ENCODE measurements around the gene PTPRN2.
"Not testable (repeated sequence)": the region's sequence is repeated elsewhere in the genome, so short reads cannot be mapped to it uniquely, and the experiment has no call there.

PTPRN2 gene

DNA sequence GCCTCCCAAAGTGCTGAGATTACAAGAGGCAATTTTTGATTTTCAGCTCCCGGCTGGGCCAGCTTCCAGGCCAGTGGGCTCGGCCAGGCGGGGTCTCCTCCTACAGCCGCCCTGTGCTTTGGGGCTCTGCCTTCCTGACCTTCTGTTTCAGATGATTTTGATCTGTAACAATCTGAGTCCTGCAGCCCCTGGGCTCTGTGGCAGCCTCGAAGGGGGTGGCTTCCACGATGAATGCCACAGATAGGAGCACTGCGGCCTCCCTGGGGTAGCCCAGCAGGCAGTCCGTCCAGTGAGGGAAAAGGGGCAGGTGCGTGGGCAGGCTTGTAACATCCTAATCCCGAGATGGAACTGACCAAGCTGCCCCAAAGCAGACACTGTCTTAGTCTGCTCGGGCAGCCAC lies 1073.3 kb downstream of the PTPRN2 start:
- DNase-seq (ENCODE audit: low spot score), result no peak

DNA sequence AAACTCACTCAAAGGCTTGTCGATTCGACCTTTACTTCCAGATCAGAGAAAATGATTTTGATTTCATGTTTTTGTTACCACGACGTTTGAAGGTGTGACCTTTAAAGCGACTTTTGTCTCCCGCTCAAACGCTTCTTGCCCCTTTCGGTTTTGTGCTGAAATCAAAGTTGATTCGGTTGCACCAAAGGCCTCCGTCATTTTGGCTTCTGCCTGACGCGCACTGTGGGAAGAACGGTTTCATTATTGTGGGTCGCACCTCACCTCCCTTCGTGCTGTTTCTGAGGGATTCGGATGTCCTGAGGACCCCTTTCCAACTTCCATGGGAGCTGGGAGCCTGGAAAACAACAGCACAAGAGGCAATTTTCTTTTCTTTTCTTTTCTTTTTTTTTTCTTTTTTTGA lies 1073.9 kb downstream of the PTPRN2 start:
- DNase-seq (ENCODE audit: low spot score), result no peak

DNA sequence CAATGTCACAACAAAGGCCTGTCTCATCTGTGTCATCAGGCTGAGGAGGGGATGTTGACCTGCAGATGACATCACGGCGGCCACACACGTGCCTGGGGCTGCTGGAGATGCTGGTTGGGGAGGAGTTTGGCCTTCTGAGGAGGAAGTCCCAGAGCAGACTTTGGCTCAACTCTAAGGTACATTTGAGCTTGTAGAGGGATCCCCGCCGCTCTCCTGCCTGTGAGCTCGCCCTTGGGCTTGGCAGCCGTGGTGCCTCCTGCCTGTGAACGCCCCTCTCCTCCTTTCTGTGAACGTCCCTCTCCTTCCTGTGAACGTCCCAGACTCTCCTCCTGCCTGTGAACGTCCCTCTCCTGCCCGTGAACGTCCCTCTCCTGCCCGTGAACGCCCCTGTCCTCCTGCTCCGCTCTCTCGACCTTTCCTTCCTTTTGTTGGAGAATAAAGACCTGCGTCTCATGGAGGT lies 1074.4 kb downstream of the PTPRN2 start:
- DNase-seq (ENCODE audit: low spot score), result no peak

DNA sequence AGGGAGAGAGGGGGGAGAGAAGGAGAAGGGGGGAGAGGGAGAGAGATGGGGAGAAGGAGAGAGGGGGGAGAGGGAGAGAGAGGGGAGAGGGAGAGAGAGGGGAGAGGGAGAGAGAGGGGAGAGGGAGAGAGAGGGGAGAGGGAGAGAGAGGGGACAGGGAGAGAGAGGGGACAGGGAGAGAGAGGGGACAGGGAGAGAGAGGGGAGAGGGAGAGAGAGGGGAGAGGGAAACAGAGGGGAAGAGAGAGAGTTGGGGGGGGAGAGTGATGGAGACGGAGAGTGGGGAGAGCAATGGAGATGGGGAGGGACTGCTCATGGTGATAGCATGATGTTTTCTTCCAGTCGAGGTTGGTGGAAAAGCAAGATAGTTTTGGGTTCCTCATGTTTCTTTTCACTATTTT lies 1078.4 kb downstream of the PTPRN2 start:
- no peak for DNase-seq (ENCODE audit: low spot score)

DNA sequence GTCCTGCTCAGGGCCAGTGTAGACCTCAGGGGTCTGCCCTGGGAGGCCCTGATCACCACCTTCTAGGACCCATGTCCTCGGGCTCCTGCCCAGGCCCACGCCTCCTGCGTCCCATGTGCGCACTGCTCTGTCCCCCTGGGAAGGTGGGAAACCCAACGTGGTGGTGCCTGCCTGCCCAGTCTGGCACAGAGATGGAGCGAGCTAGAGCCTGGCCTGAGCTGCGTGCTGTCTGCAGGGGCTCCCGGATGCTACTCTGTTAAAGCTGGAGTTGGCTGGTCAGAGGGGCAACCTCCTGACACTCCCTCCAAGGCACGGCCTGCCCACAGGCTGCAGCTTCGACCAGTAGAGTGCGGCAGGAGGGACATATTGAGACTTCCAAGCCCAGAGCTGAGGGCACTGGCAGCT lies 1079.1 kb downstream of the PTPRN2 start:
- DNase-seq (ENCODE audit: low spot score), result no peak

DNA sequence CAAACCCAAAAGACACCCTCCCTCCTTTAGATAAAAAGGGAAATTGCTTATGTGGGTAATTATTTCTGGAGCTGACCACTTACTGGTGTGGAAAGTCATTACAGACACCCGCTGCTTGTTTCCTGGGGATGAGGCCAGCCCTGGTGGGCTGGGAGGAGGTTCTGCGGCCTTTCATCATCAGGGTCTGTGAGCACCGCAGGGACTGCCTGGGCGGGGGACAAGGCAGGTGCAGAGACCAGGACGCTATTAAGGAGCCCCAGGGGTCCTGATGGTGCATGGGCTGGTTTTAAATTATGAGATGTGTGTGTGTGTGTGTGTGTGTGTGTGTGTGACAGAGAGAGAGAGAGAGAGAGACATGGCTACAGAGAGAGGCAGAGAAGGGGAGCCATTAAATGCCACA lies 1079.6 kb downstream of the PTPRN2 start:
- DNase-seq (ENCODE audit: low spot score), result no peak

DNA sequence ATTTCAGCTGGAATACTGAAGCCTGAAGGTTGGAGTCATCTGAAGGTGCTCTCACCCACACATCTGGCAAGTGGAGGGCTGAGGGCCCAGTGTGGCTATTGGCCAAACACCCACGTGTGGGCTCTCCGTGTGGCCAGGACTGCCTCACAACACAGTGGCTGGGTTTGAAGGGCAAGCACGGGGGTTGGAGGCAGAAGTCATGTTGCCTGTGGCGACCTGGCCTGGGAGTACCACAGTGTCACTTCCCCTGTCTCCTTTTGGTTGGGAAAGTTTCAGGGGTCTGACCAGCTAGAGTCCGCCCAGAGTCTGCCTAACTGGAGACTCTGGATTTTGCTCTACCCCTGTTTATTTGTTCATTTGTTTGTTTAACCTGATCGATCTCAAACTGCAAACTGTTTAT lies 1081.4 kb downstream of the PTPRN2 start:
- DNase-seq (ENCODE audit: low spot score), result no peak

DNA sequence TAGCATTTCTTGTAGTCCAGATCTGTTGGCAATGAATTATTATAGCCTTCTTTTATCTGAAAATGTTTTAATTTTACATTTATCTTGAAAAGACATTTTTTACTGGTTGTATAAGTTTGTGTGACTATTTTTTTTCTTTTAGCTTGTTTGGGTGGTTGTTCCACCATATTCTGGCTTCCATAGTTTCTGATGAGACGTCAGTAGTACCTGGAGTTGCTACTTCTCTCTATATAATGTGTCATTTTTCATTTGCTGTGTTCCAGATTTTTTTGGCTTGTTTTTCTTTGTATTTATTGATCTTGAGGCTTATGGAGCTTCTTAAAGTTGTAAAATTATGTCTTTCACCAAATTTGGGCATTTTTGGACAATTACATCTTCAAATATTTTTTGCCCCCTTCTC lies 1082.0 kb downstream of the PTPRN2 start:
- no peak for DNase-seq (ENCODE audit: low spot score)

DNA sequence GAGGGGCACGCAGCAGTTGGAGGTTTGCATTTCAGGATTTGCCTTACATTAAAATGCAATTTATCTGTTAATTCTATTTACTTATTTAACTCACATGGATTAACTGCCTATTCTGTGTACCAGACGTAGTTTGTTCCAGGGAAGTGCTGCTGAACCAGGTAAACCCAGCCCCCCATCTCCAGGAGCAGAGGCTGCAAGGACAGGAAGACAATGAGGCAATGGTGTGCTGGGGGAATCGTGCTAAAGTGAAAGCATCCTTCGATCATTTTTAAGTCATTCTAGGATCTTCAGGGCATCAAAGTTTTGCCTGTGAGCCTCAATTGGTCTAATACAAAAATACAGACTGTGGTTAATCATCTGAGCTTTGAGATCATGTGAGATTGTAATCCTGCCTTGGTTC lies 1084.4 kb downstream of the PTPRN2 start:
- DNase-seq (ENCODE audit: low spot score), result no peak

DNA sequence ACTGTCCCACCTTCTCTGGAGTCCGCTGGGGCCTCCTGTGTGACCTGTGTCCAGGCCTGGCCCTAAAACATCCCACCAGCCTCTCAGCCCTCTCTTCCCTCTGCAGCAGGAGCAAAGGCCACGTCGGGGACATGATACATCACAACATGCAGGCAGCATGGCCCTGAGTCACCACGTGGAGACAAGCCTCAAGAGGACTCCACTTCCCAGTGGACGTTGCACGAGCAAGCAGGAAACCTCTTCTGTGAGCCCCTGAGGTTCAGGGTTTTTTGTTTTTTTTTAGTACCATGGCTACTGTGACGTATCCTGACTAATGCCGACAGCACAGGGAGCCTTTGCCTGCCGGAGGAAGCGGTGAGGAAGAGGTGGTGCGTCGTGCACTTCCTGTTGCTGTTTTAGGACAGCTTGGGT lies 1084.9 kb downstream of the PTPRN2 start:
- no peak for DNase-seq (ENCODE audit: low spot score)

DNA sequence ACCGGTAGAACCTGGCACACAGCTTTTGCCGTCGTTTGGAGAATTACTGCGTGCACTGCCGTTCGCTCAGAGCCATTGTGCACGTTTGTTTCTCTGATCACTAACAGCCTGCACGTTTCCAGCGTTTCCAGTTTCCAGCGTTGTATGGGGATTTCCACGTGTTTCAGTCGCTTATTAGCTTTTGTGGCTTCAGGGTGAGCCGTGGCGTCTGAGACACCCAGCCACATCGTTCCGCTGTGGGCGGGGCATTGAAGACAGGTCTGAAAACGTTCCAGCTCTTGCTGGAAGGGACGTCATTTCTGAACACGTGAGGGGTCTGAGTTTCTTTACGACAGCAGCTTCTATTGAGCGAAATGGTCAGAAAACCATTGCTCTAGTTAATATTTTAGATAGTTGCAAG lies 1086.0 kb downstream of the PTPRN2 start:
- no peak for DNase-seq (ENCODE audit: low spot score)

DNA sequence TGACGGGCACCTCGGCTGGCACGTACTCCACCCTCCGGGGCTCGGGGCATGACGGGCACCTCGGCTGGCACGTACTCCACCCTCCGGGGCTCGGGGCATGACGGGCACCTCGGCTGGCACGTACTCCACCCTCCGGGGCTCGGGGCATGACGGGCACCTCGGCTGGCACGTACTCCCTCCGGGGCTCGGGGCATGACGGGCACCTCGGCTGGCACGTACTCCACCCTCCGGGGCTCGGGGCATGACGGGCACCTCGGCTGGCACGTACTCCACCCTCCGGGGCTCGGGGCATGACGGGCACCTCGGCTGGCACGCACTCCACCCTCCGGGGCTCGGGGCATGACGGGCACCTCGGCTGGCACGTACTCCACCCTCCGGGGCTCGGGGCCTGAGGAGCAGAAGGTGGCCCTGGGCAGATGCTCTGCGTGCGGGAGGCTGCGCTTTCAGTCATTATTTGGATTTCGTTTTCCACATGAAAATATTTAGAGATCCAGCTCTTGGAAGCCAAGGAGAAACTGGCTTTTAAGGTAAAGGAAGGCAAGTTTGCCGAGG lies 1086.6 kb downstream of the PTPRN2 start:
- not testable (repeated sequence) for DNase-seq (ENCODE audit: low spot score)

DNA sequence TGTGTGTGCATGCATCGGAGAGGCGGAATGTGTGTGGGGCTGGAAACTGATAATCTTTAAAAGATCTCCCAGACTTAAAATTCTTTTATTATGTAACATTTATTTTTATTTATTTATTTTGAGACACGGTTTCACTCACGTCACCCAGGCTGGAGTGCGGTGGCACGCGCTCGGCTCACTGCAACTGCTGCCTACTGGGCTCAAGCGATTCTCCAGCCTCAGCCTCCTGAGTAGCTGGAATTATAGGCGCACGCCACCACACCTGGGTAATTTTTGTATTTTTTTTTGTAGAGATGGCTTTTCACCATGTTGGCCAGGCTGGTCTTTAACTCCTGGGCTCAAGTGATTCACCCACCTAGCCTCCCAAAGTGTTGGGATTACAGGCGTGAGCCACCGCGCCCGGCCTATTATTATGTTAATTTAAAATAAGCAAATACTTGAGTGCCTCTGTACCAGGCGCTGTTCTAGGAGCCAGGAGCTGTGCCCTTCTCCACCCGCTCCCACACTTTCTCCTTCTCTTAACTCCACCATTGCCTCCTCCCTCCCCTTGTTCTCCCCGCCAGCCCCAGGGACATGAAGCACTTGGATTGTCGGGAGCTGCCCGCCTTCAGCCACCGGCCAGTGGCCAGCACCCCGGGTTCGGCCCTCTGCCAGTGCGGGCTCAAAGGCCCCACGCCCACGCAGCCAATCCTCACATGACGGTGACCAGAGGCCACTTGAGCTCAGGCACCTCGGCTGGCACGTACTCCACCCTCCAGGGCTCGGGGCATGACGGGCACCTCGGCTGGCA lies 1087.3 kb downstream of the PTPRN2 start:
- DNase-seq (ENCODE audit: low spot score), result no peak

DNA sequence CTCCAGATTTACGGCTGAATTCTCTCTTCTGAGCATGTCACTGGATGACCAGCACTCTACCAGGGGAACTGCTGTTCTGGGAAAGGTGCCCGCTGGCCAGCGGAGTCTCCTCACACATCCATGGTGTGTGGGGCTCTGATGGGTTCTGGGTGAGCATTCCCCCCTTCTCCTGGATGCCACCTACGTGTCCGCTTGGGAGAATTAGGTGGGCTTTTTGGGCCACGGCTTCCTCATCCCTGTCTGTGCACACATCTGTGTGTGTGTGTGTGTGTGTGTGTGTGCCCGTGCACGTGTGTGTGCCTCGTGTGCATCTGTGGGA lies 1087.8 kb downstream of the PTPRN2 start:
- DNase-seq (ENCODE audit: low spot score), result no peak

DNA sequence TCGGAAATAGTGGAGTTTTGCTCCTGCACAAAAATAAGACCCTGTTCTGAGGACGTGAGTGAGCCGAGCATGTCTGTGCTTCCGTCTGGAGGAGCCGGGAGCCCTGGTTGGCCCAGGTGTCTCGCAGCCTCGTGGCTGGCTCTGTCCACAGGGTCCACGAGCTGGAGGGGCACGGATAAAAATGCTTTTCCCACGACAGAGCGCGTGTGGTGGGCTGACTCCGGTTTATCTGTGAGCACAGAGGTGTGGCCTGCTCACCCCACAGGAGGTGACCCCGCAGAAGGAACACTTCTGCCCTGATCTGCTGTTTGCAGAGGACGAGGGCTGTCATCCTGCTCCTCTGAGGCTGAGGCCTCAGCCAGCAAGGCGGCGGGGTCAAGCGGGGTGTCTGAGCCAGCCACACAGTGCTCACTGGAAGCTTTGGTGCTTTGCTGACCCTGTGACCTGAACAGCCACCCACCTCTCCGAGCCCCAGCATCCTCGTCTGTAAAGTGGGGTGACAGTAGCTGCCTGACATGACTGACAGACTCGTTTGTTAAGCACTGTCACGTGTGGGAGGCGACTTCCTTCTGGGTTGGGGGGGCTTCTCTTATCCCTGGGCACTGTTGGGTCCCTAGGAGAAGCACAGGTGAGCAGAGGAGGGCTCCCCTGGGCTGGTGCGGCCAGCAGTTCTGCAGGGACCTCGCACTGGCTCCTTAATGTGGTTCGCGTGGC lies 1088.3 kb downstream of the PTPRN2 start:
- DNase-seq (ENCODE audit: low spot score), result no peak

DNA sequence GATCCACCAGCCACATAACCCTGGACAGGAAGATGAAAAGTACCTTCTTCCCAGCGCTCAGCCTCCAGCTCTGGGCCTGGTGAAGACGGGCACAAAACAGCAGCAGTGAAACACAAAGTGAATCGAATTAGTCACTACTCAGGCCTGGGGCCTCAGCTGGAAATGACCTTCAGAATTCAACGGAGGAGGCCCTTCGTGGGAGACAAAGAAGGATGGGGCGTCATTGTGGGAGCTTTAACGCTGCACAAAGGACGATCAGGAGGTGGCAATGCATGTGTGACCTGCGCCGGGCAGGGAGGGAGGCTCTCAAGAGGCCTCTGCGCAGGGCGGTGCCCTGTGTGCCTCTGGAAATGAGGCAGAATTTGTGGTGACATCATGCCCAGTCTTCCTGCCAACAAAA lies 1089.0 kb downstream of the PTPRN2 start:
- DNase-seq (ENCODE audit: low spot score), result no peak

DNA sequence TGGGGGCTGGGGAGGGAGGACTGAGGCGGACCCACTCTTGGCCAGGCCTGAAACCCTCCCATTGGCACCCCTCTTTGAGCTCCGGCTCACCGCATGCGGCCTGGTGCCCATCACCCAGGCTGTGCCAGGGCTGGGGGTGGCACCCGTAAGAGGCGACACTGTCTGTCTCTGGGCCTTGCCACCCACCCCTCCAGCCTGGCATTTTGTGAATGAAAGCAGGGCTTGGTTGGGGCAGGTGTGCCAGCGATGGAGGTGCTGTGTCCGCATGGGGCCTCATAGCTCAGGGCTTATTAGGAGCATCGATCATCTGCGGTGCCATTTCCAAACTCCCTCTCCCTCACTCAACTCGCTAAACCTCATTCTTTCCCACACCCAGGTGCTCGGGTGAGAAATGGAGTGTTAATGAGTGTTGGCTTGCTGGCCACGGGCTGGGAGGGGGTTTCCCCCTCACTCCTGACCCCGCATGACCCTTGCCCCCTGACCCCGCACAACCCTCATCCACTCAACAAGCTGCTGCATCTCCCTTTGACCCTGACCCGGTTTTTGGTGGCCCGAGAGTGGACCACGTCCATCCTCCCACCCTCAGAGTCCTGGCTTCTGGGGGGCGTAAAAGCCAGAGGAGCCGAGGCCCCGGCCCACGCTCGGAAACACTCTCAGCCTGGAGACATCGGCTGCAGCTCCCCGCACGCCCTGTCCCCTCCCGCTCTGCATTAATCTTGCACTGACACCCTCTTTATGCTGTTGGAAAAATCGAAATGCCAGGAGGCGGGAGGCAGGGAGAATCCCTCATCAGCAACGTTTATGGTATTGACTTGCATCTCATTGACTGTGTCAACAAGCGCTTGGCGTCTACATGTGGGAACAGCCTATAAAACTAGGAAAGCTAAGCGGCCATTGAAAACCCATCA lies 1089.6 kb downstream of the PTPRN2 start:
- no peak for DNase-seq (ENCODE audit: low spot score)

DNA sequence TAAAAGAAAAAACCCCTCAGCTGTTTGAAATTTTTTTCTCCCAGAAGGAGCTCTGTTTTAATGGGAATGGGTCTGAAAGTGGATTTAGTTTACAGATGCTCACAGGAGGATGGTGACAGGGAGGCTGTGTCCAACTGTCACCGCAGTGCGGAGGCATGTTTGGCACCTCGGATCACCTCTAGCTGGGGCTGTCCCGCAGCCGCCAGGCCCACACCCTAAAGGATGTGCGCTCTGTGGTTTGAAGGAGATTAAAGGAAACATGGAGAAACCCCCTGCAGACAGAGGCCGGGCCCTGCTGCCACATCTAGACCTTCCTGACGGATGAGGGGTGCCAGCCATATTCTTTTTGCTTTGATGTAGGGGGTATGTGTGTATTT lies 1090.3 kb downstream of the PTPRN2 start:
- DNase-seq (ENCODE audit: low spot score), result no peak

DNA sequence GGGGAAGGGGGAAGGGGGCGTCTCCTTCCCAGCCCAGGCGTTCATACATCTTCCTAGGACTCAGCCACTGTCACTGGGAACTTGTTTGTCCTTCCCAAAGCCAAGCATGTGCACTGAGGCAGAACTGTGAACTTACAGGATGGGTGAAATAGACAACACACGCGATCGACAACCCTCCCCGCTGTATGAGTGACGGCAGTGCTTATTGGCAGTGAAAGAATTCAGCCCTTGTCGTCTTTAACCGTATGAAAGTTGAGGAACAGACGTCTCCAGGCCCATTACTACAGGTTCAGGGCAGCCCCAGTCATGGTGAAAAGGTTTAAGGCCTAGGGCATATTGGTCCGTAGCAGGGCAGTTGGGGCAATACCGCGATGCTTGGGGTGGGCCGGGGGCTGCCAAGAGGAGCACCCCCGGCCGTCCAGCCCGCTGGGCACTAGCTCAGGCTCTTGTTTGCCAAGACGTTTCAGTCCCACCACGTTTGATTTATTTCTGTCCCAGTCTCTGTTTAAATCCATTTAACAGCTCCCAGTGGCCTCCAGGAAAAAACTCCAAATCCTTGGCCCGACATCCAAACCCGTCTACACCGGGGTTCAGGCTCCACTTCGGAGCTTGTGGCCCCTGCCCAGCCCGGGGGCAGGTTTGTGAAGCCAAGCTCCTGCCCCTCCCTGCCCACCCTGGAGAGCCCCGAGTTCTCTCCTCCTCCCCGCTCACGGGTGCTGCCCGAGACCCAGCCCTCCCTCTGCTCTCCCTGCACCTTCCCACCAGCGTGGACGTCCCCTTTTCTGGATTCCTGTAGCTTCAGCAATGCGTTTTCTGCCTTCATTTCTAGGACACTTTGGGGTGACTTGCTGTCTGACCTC lies 1091.0 kb downstream of the PTPRN2 start:
- DNase-seq (ENCODE audit: low spot score), result no peak

DNA sequence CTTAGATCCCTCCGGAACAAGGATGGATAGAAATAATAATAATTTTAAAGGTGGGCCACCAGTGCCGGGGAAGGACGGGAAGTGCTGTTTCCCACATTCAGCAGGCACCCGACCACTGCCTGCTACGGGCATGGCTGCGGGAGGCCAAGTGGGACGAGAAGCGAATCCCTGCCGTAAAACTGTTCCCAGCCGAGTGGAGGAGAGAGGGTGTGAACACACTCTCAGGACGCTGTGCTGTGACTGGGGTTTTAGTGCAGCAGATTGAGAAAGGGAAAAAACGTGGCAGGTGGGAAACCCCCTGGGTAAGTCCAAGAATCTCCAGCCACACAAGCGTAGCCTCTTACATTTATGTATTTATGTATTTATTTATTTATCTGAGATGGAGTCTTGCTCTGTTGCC lies 1092.0 kb downstream of the PTPRN2 start:
- no peak for DNase-seq (ENCODE audit: low spot score)

DNA sequence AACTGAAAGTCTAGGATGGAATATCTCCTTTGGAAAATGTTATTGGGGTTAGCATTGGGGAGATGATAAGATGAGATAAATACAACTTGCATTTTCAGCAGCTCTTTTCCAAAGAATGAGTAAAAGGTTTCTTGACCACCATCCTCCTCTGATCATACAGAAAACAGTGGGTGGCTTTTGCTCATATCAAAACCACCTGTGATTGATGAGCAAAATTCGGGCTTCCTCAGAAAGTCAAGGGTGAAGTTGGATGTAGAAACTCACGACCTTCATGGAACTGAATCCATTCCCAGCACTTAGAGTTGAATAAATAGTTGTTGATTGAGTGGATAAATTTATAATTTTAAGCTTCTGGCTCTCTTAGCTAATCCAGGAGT lies 1092.5 kb downstream of the PTPRN2 start:
- DNase-seq (ENCODE audit: low spot score), result no peak
